H9 (cell line): ENCODE results near the gene CYBRD1. TPM values are rescaled to one million over a fixed set of nuclear protein-coding genes. Genes with fewer than 3 reads are reported as not detected.

Experiments used
- DNase-seq: peaks from one replicate; pipeline ENCODE4 v3.0.0-alpha.2; 2017
- H2AFZ ChIP-seq: one replicate; pipeline ENCODE4 v1.6.1; 2013; ENCODE audit warnings: mild to moderate bottlenecking, low read length, control low read depth, moderate library complexity
- H2AK5ac ChIP-seq: 2 replicates; pipeline ENCODE4 v1.6.1; 2013; ENCODE audit warnings: low read length, control low read depth, mixed read lengths; ENCODE audit not compliant: insufficient read length
- H2BK120ac ChIP-seq: one replicate; pipeline ENCODE4 v1.6.1; 2013; ENCODE audit warnings: low read depth, mild to moderate bottlenecking, low read length, control low read depth, inconsistent platforms; ENCODE audit not compliant: poor library complexity, severe bottlenecking
- H2BK12ac ChIP-seq: 2 replicates; pipeline ENCODE4 v1.6.1; 2013; ENCODE audit warnings: low read length, control low read depth, mixed read lengths, low read depth; ENCODE audit not compliant: insufficient read length
- H2BK15ac ChIP-seq: 2 replicates; pipeline ENCODE4 v1.6.1; 2013; ENCODE audit warnings: low read depth, low read length, control low read depth
- H2BK20ac ChIP-seq: one replicate; pipeline ENCODE4 v1.6.1; 2013; ENCODE audit warnings: low read depth, mild to moderate bottlenecking, low read length, control low read depth, inconsistent platforms; ENCODE audit not compliant: poor library complexity, severe bottlenecking
- H2BK5ac ChIP-seq: 2 replicates; pipeline ENCODE4 v1.6.1; 2013; ENCODE audit warnings: low read length, control low read depth, mixed read lengths; ENCODE audit not compliant: insufficient read length
- H3K14ac ChIP-seq: 2 replicates; pipeline ENCODE4 v1.6.1; 2013; ENCODE audit warnings: low read length, control low read depth; ENCODE audit not compliant: insufficient read depth
- H3K18ac ChIP-seq: 2 replicates; pipeline ENCODE4 v1.6.1; 2013; ENCODE audit warnings: low read depth, mild to moderate bottlenecking, mixed read lengths, low read length, control low read depth; ENCODE audit not compliant: insufficient read length
- H3K23ac ChIP-seq: 2 replicates; pipeline ENCODE4 v1.6.1; 2013; ENCODE audit warnings: low read length, control low read depth, mixed read lengths, low read depth; ENCODE audit not compliant: insufficient read length
- H3K23me2 ChIP-seq: 2 replicates; pipeline ENCODE4 v1.6.1; 2013; ENCODE audit warnings: low read depth, mild to moderate bottlenecking, mixed read lengths, low read length, control low read depth; ENCODE audit not compliant: insufficient read length, poor library complexity, severe bottlenecking
- H3K27ac ChIP-seq: 2 replicates; pipeline ENCODE4 v1.5.1; 2013; ENCODE audit warnings: low read length, control low read depth, mixed read lengths, low read depth; ENCODE audit not compliant: insufficient read length
- H3K27me3 ChIP-seq: 2 replicates; pipeline ENCODE4 v1.6.1; 2013; ENCODE audit warnings: low read length, control low read depth, inconsistent platforms; ENCODE audit not compliant: insufficient read depth
- H3K4ac ChIP-seq: 2 replicates; pipeline ENCODE4 v1.6.1; 2013; ENCODE audit warnings: low read depth, mild to moderate bottlenecking, control low read depth, inconsistent platforms, low read length, moderate library complexity
- H3K4me1 ChIP-seq: 2 replicates; pipeline ENCODE4 v1.6.1; 2013; ENCODE audit warnings: low read length, control low read depth, inconsistent platforms; ENCODE audit not compliant: insufficient read depth
- H3K4me2 ChIP-seq: 2 replicates; pipeline ENCODE4 v1.6.1; 2013; ENCODE audit warnings: low read length, control low read depth, mixed read lengths; ENCODE audit not compliant: insufficient read length, insufficient read depth
- H3K56ac ChIP-seq: 2 replicates; pipeline ENCODE4 v1.6.1; 2013; ENCODE audit warnings: low read depth, mild to moderate bottlenecking, mixed read lengths, low read length, control low read depth; ENCODE audit not compliant: insufficient read length
- H3K79me1 ChIP-seq: 2 replicates; pipeline ENCODE4 v1.6.1; 2013; ENCODE audit warnings: low read depth, mild to moderate bottlenecking, moderate library complexity, low read length, control low read depth, inconsistent platforms; ENCODE audit not compliant: insufficient read depth, poor library complexity, severe bottlenecking
- H3K79me2 ChIP-seq: 2 replicates; pipeline ENCODE4 v1.6.1; 2013; ENCODE audit warnings: low read length, control low read depth, inconsistent platforms; ENCODE audit not compliant: insufficient read depth
- H3K9ac ChIP-seq: 2 replicates; pipeline ENCODE4 v1.6.1; 2013; ENCODE audit warnings: low read length, control low read depth, mixed read lengths; ENCODE audit not compliant: insufficient read length; ENCODE audit errors: extremely low read depth
- H3K9me3 ChIP-seq: one replicate; pipeline ENCODE4 v1.6.1; 2013; ENCODE audit warnings: low read depth, low read length, inconsistent platforms; ENCODE audit not compliant: control insufficient read depth
- H3T11ph ChIP-seq: one replicate; pipeline ENCODE4 v1.6.1; 2013; ENCODE audit warnings: mild to moderate bottlenecking, low read length, control low read depth, inconsistent platforms
- H4K20me1 ChIP-seq: one replicate; pipeline ENCODE4 v1.6.1; 2013; ENCODE audit not compliant: control insufficient read depth, insufficient read length, insufficient read depth
- H4K5ac ChIP-seq: 2 replicates; pipeline ENCODE4 v1.6.1; 2013; ENCODE audit warnings: low read depth, mild to moderate bottlenecking, mixed read lengths, low read length, control low read depth; ENCODE audit not compliant: insufficient read length
- H4K8ac ChIP-seq: replicated peaks from 2 replicates; pipeline ENCODE4 v1.6.1; 2013; ENCODE audit warnings: low read length, control low read depth, mixed read lengths, low read depth; ENCODE audit not compliant: insufficient read length
- H4K91ac ChIP-seq: 2 replicates; pipeline ENCODE4 v1.6.1; 2013; ENCODE audit warnings: low read depth, mild to moderate bottlenecking, moderate library complexity, mixed read lengths, low read length, control low read depth; ENCODE audit not compliant: insufficient read length
- H3K27ac Mint-ChIP-seq, 3 experiments: 2 replicates in 2 of 3; 3 replicates in 1 of 3; pipeline ENCODE4 v1.8.0; 2020 to 2021; ENCODE audit warnings: mixed read lengths in 3 of 3, mild to moderate bottlenecking in 1 of 3, moderate library complexity in 1 of 3
- H3K27me3 Mint-ChIP-seq: 2 replicates; pipeline ENCODE4 v1.8.0; 2021; ENCODE audit warnings: low read depth, mild to moderate bottlenecking, moderate library complexity, mixed read lengths
- H3K36me3 Mint-ChIP-seq, 3 experiments: 2 replicates in 2 of 3; 3 replicates in 1 of 3; pipeline ENCODE4 v1.8.0; 2020 to 2021; ENCODE audit warnings: low read depth in 3 of 3, mixed read lengths in 3 of 3; ENCODE audit not compliant: insufficient read depth in 1 of 3
- H3K4me1 Mint-ChIP-seq, 2 experiments: 2 replicates each; pipeline ENCODE4 v1.8.0; 2020; ENCODE audit warnings: mixed read lengths in 2 of 2
- H3K4me3 Mint-ChIP-seq, 2 experiments: 2 replicates in 1 of 2; 3 replicates in 1 of 2; pipeline ENCODE4 v1.8.0; 2020 to 2021; ENCODE audit warnings: mild to moderate bottlenecking in 2 of 2, mixed read lengths in 2 of 2, moderate library complexity in 1 of 2
- H3K9me3 Mint-ChIP-seq, 2 experiments: 2 replicates in 1 of 2; 3 replicates in 1 of 2; pipeline ENCODE4 v1.8.0; 2020; ENCODE audit warnings: mild to moderate bottlenecking in 2 of 2, mixed read lengths in 2 of 2, moderate library complexity in 1 of 2
- WGBS: extraction: QIAGEN DNeasy Blood & Tissue Kit; methylation state at CpG from one replicate; pipeline ENCODE4 v1.1.7; 2013; ENCODE audit warnings: missing lambda C conversion rate, low lambda C conversion rate, mixed read lengths; ENCODE audit not compliant: insufficient read length; ENCODE audit errors: extremely low coverage; 5-methylcytosine and 5-hydroxymethylcytosine counted together
- total RNA-seq: library from RNA; stranded (reverse); gene quantifications from 2 replicates; pipeline ENCODE4 v1.2.1, GENCODE V29; 2021
- TF ChIP-seq, protein P1 (sequence below): fragments of 200-600 bp; sonication (generic); conservative IDR thresholded peaks from 3 replicates; pipeline ENCODE4 v1.8.0; 2021; ENCODE audit warnings: antibody characterized with exemption, mild to moderate bottlenecking

Gene CYBRD1
- total RNA-seq, 1 experiment from 2014 or later: 3.6 TPM

DNA sequence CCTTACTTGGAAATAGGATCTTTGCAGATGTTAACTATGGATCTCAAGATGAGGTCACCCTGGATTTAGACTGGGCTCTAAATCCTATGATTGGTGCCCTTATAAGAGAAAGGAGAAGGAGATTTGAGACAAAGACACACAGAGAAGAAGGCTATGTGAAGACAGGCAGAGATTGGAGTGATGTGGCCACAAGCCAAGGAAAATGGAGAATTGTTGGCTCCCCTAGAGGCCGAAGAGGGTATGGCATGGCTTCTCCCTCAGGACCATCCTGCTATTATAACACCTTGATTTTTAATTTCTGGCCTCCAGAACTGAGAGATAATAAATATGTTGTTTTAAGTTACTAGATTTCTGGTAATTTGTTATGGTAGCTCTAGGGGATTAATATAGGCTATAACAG is 7.6 kb downstream of the CYBRD1 start:
- WGBS: no CpG with 5 or more reads among the region's 1 CpG
- Histone ChIP-seq H2AFZ (no peak overlapping the region), H3K9ac (no peak overlapping the region), H4K91ac (no peak overlapping the region), H2BK20ac (no peak overlapping the region), H3K4me2 (no peak overlapping the region), H4K8ac (no peak overlapping the region), H3K9me3 (no peaks in the 10 kb centered on the region), H3K18ac (no peak overlapping the region), H3K23me2 (no peaks in the 10 kb centered on the region), H3K27me3 (no peaks in the 10 kb centered on the region), H3K4ac (no peak overlapping the region), H3K27ac (no peak overlapping the region), H3K79me2 (no peaks in the 10 kb centered on the region), H2BK15ac (no peak overlapping the region), H2BK120ac (no peak overlapping the region), H3K79me1 (no peaks in the 10 kb centered on the region), H3K14ac (no peak overlapping the region), H3K56ac (no peak overlapping the region), H2AK5ac (no peak overlapping the region), H4K5ac (no peak overlapping the region), H3T11ph (no peak overlapping the region), H4K20me1 (no peaks in the 10 kb centered on the region), H2BK5ac (no peak overlapping the region), H3K4me1 (no peaks in the 10 kb centered on the region), H2BK12ac (no peak overlapping the region), H3K23ac (no peak overlapping the region)
- Mint-ChIP-seq H3K27ac (no peak overlapping the region), H3K27me3 (peaks cover under 1% of the 10 kb centered on the region; the same call in 1 of the 2 replicates), H3K4me1 (peaks cover 0 to 2% of the 10 kb centered on the region in 2 experiments; a peak in 1 of 4 replicates), H3K36me3 (peaks cover 7 to 10% (median 7%) of the 10 kb centered on the region in 3 experiments), H3K9me3 (peaks cover 0 to 8% of the 10 kb centered on the region in 2 experiments; a peak in 2 of 5 replicates), H3K4me3 (no peak overlapping the region)
- no peak for DNase-seq
- TF ChIP-seq, protein P1, sequence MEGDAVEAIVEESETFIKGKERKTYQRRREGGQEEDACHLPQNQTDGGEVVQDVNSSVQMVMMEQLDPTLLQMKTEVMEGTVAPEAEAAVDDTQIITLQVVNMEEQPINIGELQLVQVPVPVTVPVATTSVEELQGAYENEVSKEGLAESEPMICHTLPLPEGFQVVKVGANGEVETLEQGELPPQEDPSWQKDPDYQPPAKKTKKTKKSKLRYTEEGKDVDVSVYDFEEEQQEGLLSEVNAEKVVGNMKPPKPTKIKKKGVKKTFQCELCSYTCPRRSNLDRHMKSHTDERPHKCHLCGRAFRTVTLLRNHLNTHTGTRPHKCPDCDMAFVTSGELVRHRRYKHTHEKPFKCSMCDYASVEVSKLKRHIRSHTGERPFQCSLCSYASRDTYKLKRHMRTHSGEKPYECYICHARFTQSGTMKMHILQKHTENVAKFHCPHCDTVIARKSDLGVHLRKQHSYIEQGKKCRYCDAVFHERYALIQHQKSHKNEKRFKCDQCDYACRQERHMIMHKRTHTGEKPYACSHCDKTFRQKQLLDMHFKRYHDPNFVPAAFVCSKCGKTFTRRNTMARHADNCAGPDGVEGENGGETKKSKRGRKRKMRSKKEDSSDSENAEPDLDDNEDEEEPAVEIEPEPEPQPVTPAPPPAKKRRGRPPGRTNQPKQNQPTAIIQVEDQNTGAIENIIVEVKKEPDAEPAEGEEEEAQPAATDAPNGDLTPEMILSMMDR: peak; percentile 72
